Measurements from ENCODE around the gene SF3B1. TPM values are rescaled to one million over a fixed set of nuclear protein-coding genes. Genes with fewer than 3 reads are reported as not detected.
"Not testable (repeated sequence)": the region's sequence is repeated elsewhere in the genome, so short reads cannot be mapped to it uniquely, and the experiment has no call there.

SF3B1 gene
- total and polyA plus RNA-seq, 5 donors from 2014 or later, result 136 to 662 (median 175) TPM

GRCh38 chr2:197378494-197379307 lies 56.1 kb downstream of the SF3B1 start:
- Histone ChIP-seq H3K4me1 (ENCODE audit: control insufficient read depth, insufficient read depth, low read length, poor library complexity, severe bottlenecking) (peaks cover 3% of the 10 kb centered on the region), H3K36me3 (ENCODE audit: control insufficient read depth, insufficient read depth, low read length) (no peaks in the 10 kb centered on the region), H3K27ac (ENCODE audit: insufficient read depth, low read length, poor library complexity, severe bottlenecking) (no peak overlapping the region), H3K9me3 (ENCODE audit: control insufficient read depth in 2 of 2, low read length in 2 of 2) (no peaks in the 10 kb centered on the region), H3K27me3 (ENCODE audit: control insufficient read depth, insufficient read depth, low read length) (no peaks in the 10 kb centered on the region), H3K4me3 (ENCODE audit: low read depth, low read length) (no peak overlapping the region)
- no peaks in the 10 kb centered on the region for H3K36me3 Mint-ChIP-seq
- H3K27ac Mint-ChIP-seq, result peak overlapping the region in 1 of 3 donors; percentile 60
- peak; percentile 42 to 70 (median 65) for DNase-seq
- peak; percentile 47 to 76 for ATAC-seq (ENCODE audit: low read depth in 2 of 2)
- H3K27me3 Mint-ChIP-seq, result peaks cover 20% of the 10 kb centered on the region
- no peaks in the 10 kb centered on the region for H3K9me3 Mint-ChIP-seq
- peaks cover 5 to 11% (median 7%) of the 10 kb centered on the region in 4 donors for H3K4me1 Mint-ChIP-seq
- H3K4me3 Mint-ChIP-seq, result no peak overlapping the region

DNA sequence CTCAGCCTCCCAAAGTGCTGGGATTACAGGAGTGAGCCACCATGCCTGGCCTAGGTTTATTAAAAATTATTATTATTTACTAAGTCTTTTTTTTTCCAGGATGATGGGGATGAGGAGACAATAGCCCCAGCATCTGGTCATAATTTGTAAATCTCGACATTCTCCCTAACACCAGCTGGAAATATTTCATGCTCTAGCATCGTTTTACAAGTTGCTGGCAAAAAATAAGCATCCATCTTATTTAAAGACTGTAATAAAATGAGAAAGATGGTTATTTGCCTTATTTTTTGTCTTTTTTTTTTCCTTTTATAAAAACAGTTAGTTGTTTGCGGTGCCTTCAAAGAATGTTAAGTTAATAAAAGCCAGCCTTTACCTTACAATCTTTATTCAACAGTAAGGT lies 56.7 kb downstream of the SF3B1 start:
- no peak for ATAC-seq (ENCODE audit: low read depth in 2 of 2)
- Histone ChIP-seq H3K9me3 (ENCODE audit: control insufficient read depth in 2 of 2, low read length in 2 of 2) (no peaks in the 10 kb centered on the region), H3K4me3 (ENCODE audit: low read depth, low read length) (no peak overlapping the region), H3K27ac (ENCODE audit: insufficient read depth, low read length, poor library complexity, severe bottlenecking) (no peak overlapping the region), H3K36me3 (ENCODE audit: control insufficient read depth, insufficient read depth, low read length) (no peaks in the 10 kb centered on the region), H3K27me3 (ENCODE audit: control insufficient read depth, insufficient read depth, low read length) (no peaks in the 10 kb centered on the region), H3K4me1 (ENCODE audit: control insufficient read depth, insufficient read depth, low read length, poor library complexity, severe bottlenecking) (peaks cover 3% of the 10 kb centered on the region)
- Mint-ChIP-seq H3K9me3 (no peaks in the 10 kb centered on the region), H3K27ac (peak overlapping the region in 1 of 3 donors; percentile 60), H3K27me3 (peaks cover 20% of the 10 kb centered on the region), H3K4me3 (no peak overlapping the region), H3K4me1 (peaks cover 5 to 11% (median 5%) of the 10 kb centered on the region in 4 donors), H3K36me3 (no peaks in the 10 kb centered on the region)
- DNase-seq, result no peak

DNA sequence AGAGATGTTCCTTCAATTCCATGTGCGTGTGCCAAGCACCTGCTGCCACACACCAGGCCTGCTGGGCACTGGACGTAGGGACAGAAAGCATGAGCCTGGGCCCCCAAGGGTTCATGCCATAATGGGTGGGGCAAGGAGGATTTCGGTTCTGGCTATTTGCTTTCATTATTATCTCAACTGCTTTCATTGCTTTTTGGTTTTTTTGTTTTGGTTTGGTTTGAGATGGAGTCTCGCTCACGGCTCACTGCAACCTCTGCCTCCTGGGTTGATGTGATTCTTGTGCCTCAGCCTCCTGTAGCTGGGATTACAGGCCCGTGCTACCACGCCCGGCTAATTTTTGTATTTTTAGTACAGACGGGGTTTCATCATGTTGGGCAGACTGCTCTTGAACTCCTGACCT lies 57.2 kb downstream of the SF3B1 start:
- no peak for ATAC-seq (ENCODE audit: low read depth in 2 of 2)
- H3K9me3 ChIP-seq (ENCODE audit: control insufficient read depth in 2 of 2, low read length in 2 of 2), result no peaks in the 10 kb centered on the region
- no peak overlapping the region for H3K4me3 ChIP-seq (ENCODE audit: low read depth, low read length)
- no peak for DNase-seq
- Mint-ChIP-seq H3K27me3 (peaks cover 20% of the 10 kb centered on the region), H3K4me1 (peaks cover 5 to 11% (median 5%) of the 10 kb centered on the region in 4 donors), H3K27ac (peak overlapping the region in 1 of 3 donors; percentile 91), H3K36me3 (no peaks in the 10 kb centered on the region), H3K9me3 (no peaks in the 10 kb centered on the region), H3K4me3 (no peak overlapping the region)
- no peak overlapping the region for H3K27ac ChIP-seq (ENCODE audit: insufficient read depth, low read length, poor library complexity, severe bottlenecking)
- peaks cover 3% of the 10 kb centered on the region for H3K4me1 ChIP-seq (ENCODE audit: control insufficient read depth, insufficient read depth, low read length, poor library complexity, severe bottlenecking)
- H3K27me3 ChIP-seq (ENCODE audit: control insufficient read depth, insufficient read depth, low read length), result no peaks in the 10 kb centered on the region
- H3K36me3 ChIP-seq (ENCODE audit: control insufficient read depth, insufficient read depth, low read length), result no peaks in the 10 kb centered on the region

- H3K4me1 ChIP-seq (ENCODE audit: control insufficient read depth, insufficient read depth, low read length, poor library complexity, severe bottlenecking), result no peaks in the 10 kb centered on the region
- Mint-ChIP-seq H3K27ac (no peak overlapping the region), H3K4me3 (no peak overlapping the region), H3K4me1 (peaks cover 0 to 14% (median 3%) of the 10 kb centered on the region in 4 donors), H3K9me3 (peaks cover 0 to 1% (median 0%) of the 10 kb centered on the region in 7 donors), H3K36me3 (no peaks in the 10 kb centered on the region), H3K27me3 (peaks cover 4% of the 10 kb centered on the region)
- no peaks in the 10 kb centered on the region for H3K9me3 ChIP-seq (ENCODE audit: control insufficient read depth in 2 of 2, low read length in 2 of 2)
- H3K4me3 ChIP-seq (ENCODE audit: low read depth, low read length), result no peak overlapping the region
- H3K36me3 ChIP-seq (ENCODE audit: control insufficient read depth, insufficient read depth, low read length), result no peaks in the 10 kb centered on the region
- no peak for ATAC-seq (ENCODE audit: low read depth in 2 of 2)
- H3K27ac ChIP-seq (ENCODE audit: insufficient read depth, low read length, poor library complexity, severe bottlenecking), result no peak overlapping the region
- H3K27me3 ChIP-seq (ENCODE audit: control insufficient read depth, insufficient read depth, low read length), result no peaks in the 10 kb centered on the region
- no peak for DNase-seq
These were observed 62.2 kb downstream of the SF3B1 start for GRCh38 chr2:197372592-197372991.

- ATAC-seq (ENCODE audit: low read depth in 2 of 2); H3K27me3 ChIP-seq (ENCODE audit: control insufficient read depth, insufficient read depth, low read length); H3K36me3 Mint-ChIP-seq; DNase-seq; H3K4me3 Mint-ChIP-seq; H3K4me3 ChIP-seq (ENCODE audit: low read depth, low read length); H3K4me1 ChIP-seq (ENCODE audit: control insufficient read depth, insufficient read depth, low read length, poor library complexity, severe bottlenecking); H3K9me3 ChIP-seq (ENCODE audit: control insufficient read depth in 2 of 2, low read length in 2 of 2); H3K27ac ChIP-seq (ENCODE audit: insufficient read depth, low read length, poor library complexity, severe bottlenecking); H3K27me3 Mint-ChIP-seq; H3K27ac Mint-ChIP-seq; H3K36me3 ChIP-seq (ENCODE audit: control insufficient read depth, insufficient read depth, low read length); H3K9me3 Mint-ChIP-seq: not testable (repeated sequence)
- H3K4me1 Mint-ChIP-seq, result peaks cover 0 to 14% (median 3%) of the 10 kb centered on the region in 4 donors
These were observed 64.2 kb downstream of the SF3B1 start for GRCh38 chr2:197370664-197371063.

GRCh38 chr2:197369933-197370320 lies 64.9 kb downstream of the SF3B1 start:
- no peak overlapping the region for H3K4me3 ChIP-seq (ENCODE audit: low read depth, low read length)
- no peaks in the 10 kb centered on the region for H3K27me3 Mint-ChIP-seq
- H3K36me3 ChIP-seq (ENCODE audit: control insufficient read depth, insufficient read depth, low read length), result no peaks in the 10 kb centered on the region
- H3K27me3 ChIP-seq (ENCODE audit: control insufficient read depth, insufficient read depth, low read length), result no peaks in the 10 kb centered on the region
- peaks cover 0 to 1% (median 0%) of the 10 kb centered on the region in 7 donors for H3K9me3 Mint-ChIP-seq
- H3K4me1 Mint-ChIP-seq, result peaks cover 0 to 14% (median 3%) of the 10 kb centered on the region in 4 donors
- H3K4me1 ChIP-seq (ENCODE audit: control insufficient read depth, insufficient read depth, low read length, poor library complexity, severe bottlenecking), result no peaks in the 10 kb centered on the region
- no peak overlapping the region for H3K4me3 Mint-ChIP-seq
- no peak overlapping the region for H3K27ac ChIP-seq (ENCODE audit: insufficient read depth, low read length, poor library complexity, severe bottlenecking)
- DNase-seq (no peak), ATAC-seq (ENCODE audit: low read depth in 2 of 2) (no peak)
- H3K27ac Mint-ChIP-seq, result peak overlapping the region in 2 of 3 donors; percentile 20 to 43
- no peaks in the 10 kb centered on the region for H3K9me3 ChIP-seq (ENCODE audit: control insufficient read depth in 2 of 2, low read length in 2 of 2)
- H3K36me3 Mint-ChIP-seq, result no peaks in the 10 kb centered on the region

DNA sequence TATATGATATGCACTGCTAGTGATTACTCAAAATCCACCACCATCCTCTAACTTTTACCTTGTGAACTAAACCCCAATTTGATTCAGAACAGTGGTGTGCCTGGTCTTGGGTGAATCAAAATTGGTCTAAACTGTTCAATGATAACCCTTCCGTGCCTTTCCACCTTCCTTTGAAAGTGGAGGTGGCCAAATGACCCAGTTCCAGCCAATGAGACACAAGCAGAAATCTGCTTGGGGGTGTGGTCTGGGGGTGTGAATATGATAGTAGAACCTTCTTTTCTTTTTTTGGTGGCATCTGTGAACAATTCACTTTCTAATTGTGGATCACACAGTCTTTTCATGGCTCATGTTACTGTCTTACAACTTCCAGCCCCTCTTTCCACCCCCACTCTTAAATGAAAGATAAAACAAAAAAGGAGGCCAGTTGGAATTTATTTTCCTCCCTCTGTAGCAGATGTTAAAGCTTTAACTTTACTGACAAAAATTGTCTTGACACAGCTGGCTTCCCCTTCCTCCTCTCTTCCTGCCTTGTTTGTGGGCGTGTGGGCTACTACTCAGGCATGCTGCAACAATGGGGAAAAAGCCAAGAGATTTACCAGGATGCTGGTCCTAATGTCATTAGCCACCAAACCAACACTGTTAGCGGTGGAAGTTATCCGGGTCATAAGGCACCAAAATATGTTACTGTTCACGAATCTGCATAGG lies 65.4 kb downstream of the SF3B1 start:
- Histone ChIP-seq H3K27ac (ENCODE audit: insufficient read depth, low read length, poor library complexity, severe bottlenecking) (no peak overlapping the region), H3K9me3 (ENCODE audit: control insufficient read depth in 2 of 2, low read length in 2 of 2) (no peaks in the 10 kb centered on the region), H3K4me1 (ENCODE audit: control insufficient read depth, insufficient read depth, low read length, poor library complexity, severe bottlenecking) (no peaks in the 10 kb centered on the region), H3K4me3 (ENCODE audit: low read depth, low read length) (no peak overlapping the region), H3K27me3 (ENCODE audit: control insufficient read depth, insufficient read depth, low read length) (no peaks in the 10 kb centered on the region), H3K36me3 (ENCODE audit: control insufficient read depth, insufficient read depth, low read length) (no peaks in the 10 kb centered on the region)
- Mint-ChIP-seq H3K27ac (peak overlapping the region in 2 of 3 donors; percentile 20 to 43), H3K9me3 (peaks cover 0 to 1% (median 0%) of the 10 kb centered on the region in 7 donors), H3K36me3 (no peaks in the 10 kb centered on the region), H3K4me1 (peaks cover 0 to 14% (median 3%) of the 10 kb centered on the region in 4 donors), H3K27me3 (no peaks in the 10 kb centered on the region), H3K4me3 (no peak overlapping the region)
- ATAC-seq (ENCODE audit: low read depth in 2 of 2), result no peak
- DNase-seq, result no peak

Data from CD4-positive, CD25-positive, alpha-beta regulatory T cell (primary cell).